Ishikawa (cell line): Measurements from ENCODE around the gene EFCAB5.

Experiments used
- CEBPB ChIP-seq: IDR thresholded peaks from 2 replicates; pipeline ENCODE4 v1.6.1; 2012
- CREB1 ChIP-seq: IDR thresholded peaks from 2 replicates; pipeline ENCODE4 v1.6.1; 2012; ENCODE audit warnings: low read depth
- EP300 ChIP-seq: IDR thresholded peaks from 2 replicates; pipeline ENCODE4 v1.6.1; 2012; ENCODE audit warnings: borderline replicate concordance
- FOXM1 ChIP-seq: IDR thresholded peaks from 2 replicates; pipeline ENCODE4 v1.6.1; 2012; ENCODE audit warnings: low read depth, borderline replicate concordance
- MAX ChIP-seq: IDR thresholded peaks from 2 replicates; pipeline ENCODE4 v1.6.1; 2012
- RAD21 ChIP-seq: IDR thresholded peaks from 2 replicates; pipeline ENCODE4 v1.6.1; 2012; ENCODE audit warnings: low read depth
- REST ChIP-seq: IDR thresholded peaks from 2 replicates; pipeline ENCODE4 v1.6.1; 2012; ENCODE audit warnings: low read depth, mild to moderate bottlenecking
- TAF1 ChIP-seq: IDR thresholded peaks from 2 replicates; pipeline ENCODE4 v1.6.1; 2012; ENCODE audit warnings: low read depth, mild to moderate bottlenecking
- TEAD4 ChIP-seq: IDR thresholded peaks from 2 replicates; pipeline ENCODE4 v1.6.1; 2012
- YY1 ChIP-seq: IDR thresholded peaks from 2 replicates; pipeline ENCODE4 v1.6.1; 2012; ENCODE audit warnings: low read depth

GRCh38 chr17:30035369-30035768 lies 93.9 kb downstream of the EFCAB5 start:
- no peak for TF ChIP-seq CREB1
- TF ChIP-seq TAF1: no peak
- TF ChIP-seq EP300: no peak
- no peak for TF ChIP-seq CEBPB
- TF ChIP-seq MAX: no peak
- no peak for TF ChIP-seq YY1
- no peak for TF ChIP-seq FOXM1
- TF ChIP-seq REST: no peak
- no peak for TF ChIP-seq TEAD4
- TF ChIP-seq RAD21: no peak
